ENCODE results near the gene USF3.

The USF3 gene

GRCh38 chr3:113630956-113631542 lies 65.4 kb downstream of the USF3 start:
- no peaks in the 10 kb centered on the region for H3K27me3 ChIP-seq (ENCODE audit: low read length)
- H2AFZ ChIP-seq (ENCODE audit: low read depth, low read length, severe bottlenecking), result no peak overlapping the region
- no peaks in the 10 kb centered on the region for H3K9me3 ChIP-seq (ENCODE audit: insufficient read depth, low read length)
- H3K4me3 ChIP-seq (ENCODE audit: insufficient read depth, low read length, poor library complexity, severe bottlenecking), result no peak overlapping the region
- no peaks in the 10 kb centered on the region for H3K79me2 ChIP-seq (ENCODE audit: insufficient read depth, low read length)
- no peak overlapping the region for H3K9ac ChIP-seq (ENCODE audit: low read length)
- H3K9me2 ChIP-seq (replicated peaks; ENCODE audit: insufficient read depth, low read length), result no peaks in the 10 kb centered on the region
- H3K36me3 ChIP-seq (ENCODE audit: low read length), result no peaks in the 10 kb centered on the region
- TF ChIP-seq CTCF (IDR thresholded peaks at IDR 0.05; ENCODE audit: insufficient read depth, low read length, poor library complexity, severe bottlenecking) (no peak), EZH2phosphoT487 (conservative IDR thresholded peaks at IDR 0.05; ENCODE audit: low read length) (no peak)
- no peak overlapping the region for H3K4me2 ChIP-seq (ENCODE audit: low read depth, low read length, poor library complexity, severe bottlenecking)
- no peaks in the 10 kb centered on the region for H4K20me1 ChIP-seq (ENCODE audit: low read depth, low read length)
- no peaks in the 10 kb centered on the region for H3F3A ChIP-seq (ENCODE audit: insufficient read depth)
- H3K27ac ChIP-seq (ENCODE audit: low read depth, low read length), result no peak overlapping the region

- no peak overlapping the region for H2AFZ ChIP-seq (ENCODE audit: low read depth, low read length, severe bottlenecking)
- TF ChIP-seq CTCF (IDR thresholded peaks at IDR 0.05; ENCODE audit: insufficient read depth, low read length, poor library complexity, severe bottlenecking), result no peak
- TF ChIP-seq EZH2phosphoT487 (conservative IDR thresholded peaks at IDR 0.05; ENCODE audit: low read length), result no peak
- no peaks in the 10 kb centered on the region for H4K20me1 ChIP-seq (ENCODE audit: low read depth, low read length)
- no peak overlapping the region for H3K4me2 ChIP-seq (ENCODE audit: low read depth, low read length, poor library complexity, severe bottlenecking)
- H3K36me3 ChIP-seq (ENCODE audit: low read length), result no peaks in the 10 kb centered on the region
- no peaks in the 10 kb centered on the region for H3K9me2 ChIP-seq (replicated peaks; ENCODE audit: insufficient read depth, low read length)
- no peaks in the 10 kb centered on the region for H3K27me3 ChIP-seq (ENCODE audit: low read length)
- no peaks in the 10 kb centered on the region for H3K79me2 ChIP-seq (ENCODE audit: insufficient read depth, low read length)
- H3F3A ChIP-seq (ENCODE audit: insufficient read depth), result no peaks in the 10 kb centered on the region
- H3K4me3 ChIP-seq (ENCODE audit: insufficient read depth, low read length, poor library complexity, severe bottlenecking), result no peak overlapping the region
- no peak overlapping the region for H3K27ac ChIP-seq (ENCODE audit: low read depth, low read length)
- no peaks in the 10 kb centered on the region for H3K9me3 ChIP-seq (ENCODE audit: insufficient read depth, low read length)
- no peak overlapping the region for H3K9ac ChIP-seq (ENCODE audit: low read length)
These were observed 66.6 kb downstream of the USF3 start for GRCh38 chr3:113629584-113630421.

GRCh38 chr3:113628788-113629187 lies 67.7 kb downstream of the USF3 start:
- no peaks in the 10 kb centered on the region for H3K9me3 ChIP-seq (ENCODE audit: insufficient read depth, low read length)
- H3K4me3 ChIP-seq (ENCODE audit: insufficient read depth, low read length, poor library complexity, severe bottlenecking), result no peak overlapping the region
- H3F3A ChIP-seq (ENCODE audit: insufficient read depth), result no peaks in the 10 kb centered on the region
- no peak overlapping the region for H2AFZ ChIP-seq (ENCODE audit: low read depth, low read length, severe bottlenecking)
- H3K9me2 ChIP-seq (replicated peaks; ENCODE audit: insufficient read depth, low read length), result no peaks in the 10 kb centered on the region
- H3K36me3 ChIP-seq (ENCODE audit: low read length), result no peaks in the 10 kb centered on the region
- H3K4me2 ChIP-seq (ENCODE audit: low read depth, low read length, poor library complexity, severe bottlenecking), result no peak overlapping the region
- TF ChIP-seq CTCF (IDR thresholded peaks at IDR 0.05; ENCODE audit: insufficient read depth, low read length, poor library complexity, severe bottlenecking), result no peak
- TF ChIP-seq EZH2phosphoT487 (conservative IDR thresholded peaks at IDR 0.05; ENCODE audit: low read length), result no peak
- H3K27me3 ChIP-seq (ENCODE audit: low read length), result no peaks in the 10 kb centered on the region
- no peak overlapping the region for H3K27ac ChIP-seq (ENCODE audit: low read depth, low read length)
- H3K9ac ChIP-seq (ENCODE audit: low read length), result no peak overlapping the region
- H3K79me2 ChIP-seq (ENCODE audit: insufficient read depth, low read length), result no peaks in the 10 kb centered on the region
- H4K20me1 ChIP-seq (ENCODE audit: low read depth, low read length), result no peaks in the 10 kb centered on the region

All from SU-DHL-6 (cell line).